Dedifferentiated amniotic fluid mesenchymal stem cell (primary cell): ENCODE results near the gene FLT3.

ENCODE experiments used
- DNase-seq: peaks from one replicate; pipeline ENCODE4 v3.0.0-alpha.2; 2016; ENCODE audit errors: extremely low spot score

The FLT3 gene

GRCh38 chr13:28001837-28002473 is 98.4 kb downstream of the FLT3 start:
- no peak for DNase-seq

GRCh38 chr13:28001049-28001448 is 99.3 kb downstream of the FLT3 start:
- no peak for DNase-seq

GRCh38 chr13:28000567-28000966 is 99.8 kb downstream of the FLT3 start:
- DNase-seq, result no peak

GRCh38 chr13:27997904-27998522 is 102.4 kb downstream of the FLT3 start:
- no peak for DNase-seq

- DNase-seq, result no peak
These were observed 108.5 kb downstream of the FLT3 start for GRCh38 chr13:27991881-27992280.

- DNase-seq, result no peak
These were observed 111.9 kb downstream of the FLT3 start, which contains the start of gene URAD for GRCh38 chr13:27988520-27988919. URAD (minus strand) TSS chr13:27988693; CDS start chr13:27988637, 56 bp downstream.

- no peak for DNase-seq
These were observed 114.8 kb downstream of the FLT3 start for GRCh38 chr13:27985600-27985999.

- DNase-seq, result no peak
These were observed 118.0 kb downstream of the FLT3 start for GRCh38 chr13:27982361-27982760.

- no peak for DNase-seq
These were observed 119.2 kb downstream of the FLT3 start for GRCh38 chr13:27981006-27981708.

- DNase-seq, result no peak
These were observed 119.9 kb downstream of the FLT3 start for GRCh38 chr13:27980280-27980998.

GRCh38 chr13:27979765-27980279 is 120.6 kb downstream of the FLT3 start:
- no peak for DNase-seq

- DNase-seq, result no peak
These were observed 121.3 kb downstream of the FLT3 start for GRCh38 chr13:27979001-27979643.

- DNase-seq, result no peak
These were observed 121.9 kb downstream of the FLT3 start for GRCh38 chr13:27978301-27978968.

- DNase-seq, result no peak
These were observed 122.7 kb downstream of the FLT3 start for GRCh38 chr13:27977476-27978300.

- no peak for DNase-seq
These were observed 123.8 kb downstream of the FLT3 start for GRCh38 chr13:27976362-27977091.

GRCh38 chr13:27975564-27976361 is 124.6 kb downstream of the FLT3 start:
- DNase-seq, result no peak

- DNase-seq, result no peak
These were observed 126.3 kb downstream of the FLT3 start for GRCh38 chr13:27973961-27974662.

- DNase-seq, result no peak
These were observed 127.1 kb downstream of the FLT3 start for GRCh38 chr13:27973291-27973690.
